C4-2B (cell line): Measurements from ENCODE around the gene RPGRIP1L.

Experiments used
- H3K27ac ChIP-seq: fragments of 450-650 bp; 2 replicates; pipeline ENCODE4 v1.5.1; 2017
- ZFX ChIP-seq: fragments of 450-650 bp; IDR thresholded peaks from 2 replicates; pipeline ENCODE4 v1.6.1; 2017
- TF ChIP-seq, protein P1 (sequence below): fragments of 450-650 bp; conservative IDR thresholded peaks from 2 replicates; pipeline ENCODE4 v1.5.1; 2017; ENCODE audit warnings: mild to moderate bottlenecking

The RPGRIP1L gene

DNA sequence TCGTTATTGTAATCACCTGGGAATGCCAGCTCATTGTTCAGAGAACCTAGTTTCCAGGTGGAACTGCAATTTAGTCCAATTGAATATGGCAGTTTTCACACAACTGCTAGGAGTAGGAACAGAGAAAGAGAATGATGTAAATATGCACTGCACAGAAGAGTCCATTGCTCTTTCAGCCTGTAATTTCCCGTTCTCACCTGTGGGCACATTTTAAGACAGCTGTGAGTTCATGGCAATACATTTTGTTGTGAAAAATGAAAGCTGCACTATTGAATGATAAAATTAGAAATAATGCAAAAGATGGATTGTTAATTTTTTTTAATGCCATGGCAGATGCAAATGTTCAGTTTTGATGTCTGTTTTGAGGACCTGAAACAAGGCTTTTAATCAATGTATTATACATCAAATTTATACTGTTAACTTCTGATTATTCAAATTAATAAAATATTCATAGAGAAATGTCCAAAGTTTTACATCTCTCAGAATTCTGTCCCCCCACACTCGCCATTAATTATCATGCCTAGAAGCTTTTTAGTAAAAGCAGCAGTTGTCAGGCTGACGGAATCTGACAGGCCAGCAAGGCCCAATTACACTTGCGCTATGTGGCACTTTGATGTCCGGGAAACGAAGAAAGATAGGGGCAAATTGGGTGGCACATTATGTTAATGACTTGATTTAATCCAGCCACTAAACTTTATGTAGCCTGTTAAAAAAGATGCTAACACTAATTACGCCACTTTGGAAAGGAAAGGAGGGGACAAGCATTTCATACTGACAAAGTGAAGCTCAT lies 72.2 kb downstream of the RPGRIP1L start:
- no peak overlapping the region for H3K27ac ChIP-seq
- no peak for TF ChIP-seq ZFX
- TF ChIP-seq, protein P1, sequence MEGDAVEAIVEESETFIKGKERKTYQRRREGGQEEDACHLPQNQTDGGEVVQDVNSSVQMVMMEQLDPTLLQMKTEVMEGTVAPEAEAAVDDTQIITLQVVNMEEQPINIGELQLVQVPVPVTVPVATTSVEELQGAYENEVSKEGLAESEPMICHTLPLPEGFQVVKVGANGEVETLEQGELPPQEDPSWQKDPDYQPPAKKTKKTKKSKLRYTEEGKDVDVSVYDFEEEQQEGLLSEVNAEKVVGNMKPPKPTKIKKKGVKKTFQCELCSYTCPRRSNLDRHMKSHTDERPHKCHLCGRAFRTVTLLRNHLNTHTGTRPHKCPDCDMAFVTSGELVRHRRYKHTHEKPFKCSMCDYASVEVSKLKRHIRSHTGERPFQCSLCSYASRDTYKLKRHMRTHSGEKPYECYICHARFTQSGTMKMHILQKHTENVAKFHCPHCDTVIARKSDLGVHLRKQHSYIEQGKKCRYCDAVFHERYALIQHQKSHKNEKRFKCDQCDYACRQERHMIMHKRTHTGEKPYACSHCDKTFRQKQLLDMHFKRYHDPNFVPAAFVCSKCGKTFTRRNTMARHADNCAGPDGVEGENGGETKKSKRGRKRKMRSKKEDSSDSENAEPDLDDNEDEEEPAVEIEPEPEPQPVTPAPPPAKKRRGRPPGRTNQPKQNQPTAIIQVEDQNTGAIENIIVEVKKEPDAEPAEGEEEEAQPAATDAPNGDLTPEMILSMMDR: peak; percentile 4; the same call in 1 of the 2 replicates

- H3K27ac ChIP-seq: no peak overlapping the region
- no peak for TF ChIP-seq ZFX
- TF ChIP-seq, protein P1: no peak
Measured at GRCh38 chr16:53629607-53630312, 73.9 kb downstream of the RPGRIP1L start.

DNA sequence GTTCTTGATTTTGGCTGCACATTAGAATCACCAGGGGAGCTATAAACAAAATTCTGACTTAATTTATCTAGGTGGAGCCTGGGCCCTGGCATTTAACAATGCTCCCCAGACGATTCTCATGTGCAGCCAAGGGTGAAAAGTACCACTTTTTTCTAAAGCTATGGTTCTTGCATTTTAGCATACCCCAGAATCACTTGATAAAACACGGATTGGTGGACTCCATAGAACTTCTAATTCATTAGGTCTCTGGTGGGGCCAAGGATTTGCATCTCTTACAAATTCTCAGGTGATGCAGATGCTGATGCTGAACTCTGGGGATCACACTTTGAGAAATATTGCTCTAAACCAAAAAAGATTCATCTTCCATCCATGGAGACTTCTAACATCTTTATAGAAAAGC lies 74.5 kb downstream of the RPGRIP1L start:
- no peak for TF ChIP-seq ZFX
- TF ChIP-seq, protein P1: no peak
- no peak overlapping the region for H3K27ac ChIP-seq

DNA sequence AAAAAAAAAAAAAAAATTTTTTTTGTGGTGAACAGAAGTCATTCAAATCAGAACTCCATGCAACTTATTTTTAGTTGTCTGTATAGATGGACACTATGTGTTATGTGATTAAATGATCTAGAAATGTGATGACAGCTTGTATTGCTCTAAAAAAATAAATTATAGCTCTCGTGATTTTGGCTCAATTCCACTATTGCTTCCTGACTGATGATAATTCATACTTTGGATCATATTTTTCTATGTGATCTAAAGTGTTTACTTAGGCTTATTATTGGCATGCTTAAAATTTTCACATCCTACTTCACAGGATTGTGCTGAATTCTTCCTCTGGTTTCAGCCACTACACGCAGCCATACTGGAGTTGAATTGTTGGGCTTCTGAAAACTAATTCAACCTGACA lies 76.8 kb downstream of the RPGRIP1L start:
- TF ChIP-seq, protein P1: no peak
- TF ChIP-seq ZFX: no peak
- no peak overlapping the region for H3K27ac ChIP-seq

DNA sequence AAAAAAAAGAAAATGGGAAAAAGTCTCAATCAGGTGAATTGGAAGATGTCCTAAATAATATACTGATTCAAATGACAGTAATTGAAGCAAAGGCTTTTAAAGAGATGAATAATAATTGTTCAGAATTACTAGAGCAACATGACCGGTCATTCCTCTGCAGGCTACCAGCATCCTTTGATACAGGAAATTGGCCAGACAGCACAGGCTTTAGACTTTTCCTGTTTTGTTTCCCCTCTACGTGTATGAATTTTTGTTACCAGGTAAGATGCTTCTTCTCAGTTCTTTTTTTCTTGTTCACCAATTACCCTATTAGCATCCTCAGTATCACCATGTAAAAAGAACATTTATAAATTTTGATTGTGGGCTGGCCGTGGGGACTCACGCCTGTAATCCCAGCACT lies 77.5 kb downstream of the RPGRIP1L start:
- H3K27ac ChIP-seq: no peak overlapping the region
- TF ChIP-seq, protein P1: no peak

DNA sequence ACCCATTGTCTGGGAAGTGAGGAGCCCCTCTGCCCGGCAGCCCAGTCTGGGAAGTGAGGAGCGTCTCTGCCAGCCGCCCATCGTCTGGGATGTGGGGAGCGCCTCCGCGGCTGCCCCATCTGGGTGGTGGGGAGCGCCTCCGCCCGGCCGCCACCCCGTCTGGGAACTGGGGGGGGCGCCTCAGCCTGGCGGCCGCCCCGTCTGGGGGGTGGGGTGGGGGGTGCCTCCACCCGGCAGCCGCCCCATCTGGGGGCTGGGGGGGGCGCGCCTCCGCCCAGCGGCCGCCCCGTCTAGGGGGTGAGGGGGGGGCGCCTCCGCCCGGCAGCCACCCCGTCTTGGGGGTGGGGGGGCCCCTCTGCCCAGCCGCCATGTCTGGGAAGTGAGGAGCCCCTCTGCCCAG lies 78.4 kb downstream of the RPGRIP1L start:
- no peak for TF ChIP-seq ZFX
- TF ChIP-seq, protein P1: no peak

GRCh38 chr16:53622315-53622714 lies 81.3 kb downstream of the RPGRIP1L start:
- H3K27ac ChIP-seq: no peak overlapping the region
- no peak for TF ChIP-seq ZFX
- TF ChIP-seq, protein P1: no peak

More for the DNA sequence above, 78.4 kb downstream of the RPGRIP1L start:
- no peak overlapping the region for H3K27ac ChIP-seq
